A549 (cell line): Measurements from ENCODE around the gene IREB2.
"Not testable (repeated sequence)": the region's sequence is repeated elsewhere in the genome, so short reads cannot be mapped to it uniquely, and the experiment has no call there.

Experiments used
- BHLHE40 ChIP-seq: IDR thresholded peaks from 2 replicates; pipeline ENCODE4 v1.6.1; 2012; ENCODE audit warnings: low read depth, low read length, inconsistent platforms
- CBX2 ChIP-seq: fragments of 200-600 bp; sonication (generic); IDR thresholded peaks from 2 replicates; pipeline ENCODE4 v1.6.1; 2016; ENCODE audit warnings: low read depth, mild to moderate bottlenecking, borderline replicate concordance
- HDAC2 ChIP-seq: fragments of 200-600 bp; sonication (generic); IDR thresholded peaks from 2 replicates; pipeline ENCODE4 v1.6.1; 2016
- HOXB5 ChIP-seq: fragments of 250-450 bp; sonication (Bioruptor Pico); IDR thresholded peaks from 2 replicates; pipeline ENCODE4 v1.5.0; 2020; ENCODE audit warnings: mild to moderate bottlenecking, moderate library complexity
- MAX ChIP-seq: IDR thresholded peaks from 2 replicates; pipeline ENCODE4 v1.6.1; 2012
- MAZ ChIP-seq: fragments of 150-350 bp; IDR thresholded peaks from 2 replicates; pipeline ENCODE4 v1.6.1; 2014; ENCODE audit warnings: antibody characterized with exemption, low read depth, low read length, borderline replicate concordance
- NFE2L2 ChIP-seq: fragments of 150-350 bp; conservative IDR thresholded peaks from 2 replicates; pipeline ENCODE4 v1.6.1; 2014; ENCODE audit warnings: low read length
- POLR2A ChIP-seq: IDR thresholded peaks from 2 replicates; pipeline ENCODE4 v1.6.1; 2012; ENCODE audit warnings: mild to moderate bottlenecking, low read length
- RAD21 ChIP-seq, 2 experiments: fragments of >200 bp in 1 of 2; sonication (Bioruptor Twin) in 1 of 2; formaldehyde crosslinking in 1 of 2; IDR thresholded peaks in 1 of 2; conservative IDR thresholded peaks in 1 of 2; 2 replicates in 1 of 2; 3 replicates in 1 of 2; pipeline ENCODE4 v1.6.1; 2012 to 2018; ENCODE audit warnings: inconsistent platforms in 1 of 2
- RCOR1 ChIP-seq: fragments of 150-350 bp; IDR thresholded peaks from 2 replicates; pipeline ENCODE4 v1.6.1; 2014; ENCODE audit warnings: antibody characterized with exemption, low read length, low read depth
- REST ChIP-seq: fragments of 200-600 bp; sonication (generic); IDR thresholded peaks from 2 replicates; pipeline ENCODE4 v1.6.1; 2016; ENCODE audit warnings: antibody characterized with exemption, mild to moderate bottlenecking, moderate library complexity
- RFX5 ChIP-seq: fragments of 450-650 bp; IDR thresholded peaks from 2 replicates; pipeline ENCODE4 v1.7.1; 2014; ENCODE audit warnings: antibody characterized with exemption, mild to moderate bottlenecking, moderate library complexity
- TF ChIP-seq, protein P1 (sequence below): fragments of >200 bp; sonication (Bioruptor Twin); formaldehyde crosslinking; IDR thresholded peaks from 3 replicates; pipeline ENCODE4 v1.5.1; 2016

GRCh38 chr15:78520035-78520434, 82.0 kb downstream of the IREB2 start:
- TF ChIP-seq MAZ; RAD21 (conservative IDR thresholded peaks at IDR 0.05 in 1 of 2, IDR thresholded peaks at IDR 0.05 in 1 of 2); MAX; BHLHE40; RFX5; HDAC2; NFE2L2; POLR2A; RCOR1; REST; HOXB5 (CRISPR knock-in tag); CBX2: not testable (repeated sequence)
- TF ChIP-seq, protein P1, sequence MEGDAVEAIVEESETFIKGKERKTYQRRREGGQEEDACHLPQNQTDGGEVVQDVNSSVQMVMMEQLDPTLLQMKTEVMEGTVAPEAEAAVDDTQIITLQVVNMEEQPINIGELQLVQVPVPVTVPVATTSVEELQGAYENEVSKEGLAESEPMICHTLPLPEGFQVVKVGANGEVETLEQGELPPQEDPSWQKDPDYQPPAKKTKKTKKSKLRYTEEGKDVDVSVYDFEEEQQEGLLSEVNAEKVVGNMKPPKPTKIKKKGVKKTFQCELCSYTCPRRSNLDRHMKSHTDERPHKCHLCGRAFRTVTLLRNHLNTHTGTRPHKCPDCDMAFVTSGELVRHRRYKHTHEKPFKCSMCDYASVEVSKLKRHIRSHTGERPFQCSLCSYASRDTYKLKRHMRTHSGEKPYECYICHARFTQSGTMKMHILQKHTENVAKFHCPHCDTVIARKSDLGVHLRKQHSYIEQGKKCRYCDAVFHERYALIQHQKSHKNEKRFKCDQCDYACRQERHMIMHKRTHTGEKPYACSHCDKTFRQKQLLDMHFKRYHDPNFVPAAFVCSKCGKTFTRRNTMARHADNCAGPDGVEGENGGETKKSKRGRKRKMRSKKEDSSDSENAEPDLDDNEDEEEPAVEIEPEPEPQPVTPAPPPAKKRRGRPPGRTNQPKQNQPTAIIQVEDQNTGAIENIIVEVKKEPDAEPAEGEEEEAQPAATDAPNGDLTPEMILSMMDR: not testable (repeated sequence)
